Stimulated activated CD4-positive, alpha-beta T cell treated with anti-CD3 and anti-CD28 coated beads, Interleukin-4, amount 100 ng/mL, for 4 hours (primary cell): ENCODE measurements around the gene OBI1.

Experiments
- DNase-seq, 2 experiments: peaks; one replicate each; pipeline ENCODE4 v3.0.0-alpha.2; 2020

OBI1 gene

GRCh38 chr13:78586706-78587105 lies 72.2 kb downstream of the OBI1 start:
- no peak for DNase-seq

- DNase-seq, result no peak
These were observed 82.7 kb downstream of the OBI1 start for GRCh38 chr13:78576261-78576660.

- no peak for DNase-seq
These were observed 86.5 kb downstream of the OBI1 start for GRCh38 chr13:78572459-78572858.

GRCh38 chr13:78569029-78569428 lies 89.9 kb downstream of the OBI1 start:
- DNase-seq, result no peak

- DNase-seq, result no peak
These were observed 92.3 kb downstream of the OBI1 start for GRCh38 chr13:78566631-78567030.
